Central memory CD8-positive, alpha-beta T cell (primary cell): ENCODE measurements around the gene PEX5L.

Experiments
- ATAC-seq: fragments of 150-1000 bp; cut with Tn5 transposase; replicated peaks from 2 replicates; pipeline ENCODE4 v1.10.0; 2022; ENCODE audit warnings: mild to moderate bottlenecking, moderate FRiP score, moderate number of reproducible peaks; ENCODE audit not compliant: poor library complexity, severe bottlenecking; ENCODE audit errors: extremely low read depth
- DNase-seq, 2 donors: peaks; one replicate each; pipeline ENCODE4 v3.0.0; 2021; ENCODE audit warnings: low spot score in 2 of 2
- H3K27ac Mint-ChIP-seq: one replicate; pipeline ENCODE4 v1.8.0; 2022; ENCODE audit warnings: low read depth, mild to moderate bottlenecking, moderate library complexity, mixed read lengths
- H3K27me3 Mint-ChIP-seq: one replicate; pipeline ENCODE4 v1.8.0; 2022; ENCODE audit warnings: mixed read lengths
- H3K36me3 Mint-ChIP-seq: one replicate; pipeline ENCODE4 v1.8.0; 2022; ENCODE audit warnings: mild to moderate bottlenecking, moderate library complexity, mixed read lengths; ENCODE audit not compliant: insufficient read depth
- H3K4me1 Mint-ChIP-seq: one replicate; pipeline ENCODE4 v1.8.0; 2022; ENCODE audit warnings: mixed read lengths
- H3K4me3 Mint-ChIP-seq: one replicate; pipeline ENCODE4 v1.8.0; 2022; ENCODE audit warnings: mild to moderate bottlenecking, moderate library complexity, mixed read lengths
- H3K9me3 Mint-ChIP-seq: one replicate; pipeline ENCODE4 v1.8.0; 2022; ENCODE audit warnings: mixed read lengths

Gene PEX5L

GRCh38 chr3:179868715-179869114, 168.0 kb downstream of the PEX5L start:
- H3K4me3 Mint-ChIP-seq, result no peak overlapping the region
- ATAC-seq (no peak), DNase-seq (no peak)
- no peak overlapping the region for H3K27ac Mint-ChIP-seq
- H3K9me3 Mint-ChIP-seq, result no peaks in the 10 kb centered on the region
- no peaks in the 10 kb centered on the region for H3K4me1 Mint-ChIP-seq
- H3K36me3 Mint-ChIP-seq, result no peaks in the 10 kb centered on the region
- no peaks in the 10 kb centered on the region for H3K27me3 Mint-ChIP-seq

GRCh38 chr3:179867961-179868360, 168.8 kb downstream of the PEX5L start:
- DNase-seq (no peak), ATAC-seq (no peak)
- H3K27me3 Mint-ChIP-seq, result no peaks in the 10 kb centered on the region
- H3K9me3 Mint-ChIP-seq, result no peaks in the 10 kb centered on the region
- no peak overlapping the region for H3K4me3 Mint-ChIP-seq
- H3K36me3 Mint-ChIP-seq, result no peaks in the 10 kb centered on the region
- H3K4me1 Mint-ChIP-seq, result no peaks in the 10 kb centered on the region
- H3K27ac Mint-ChIP-seq, result no peak overlapping the region

- DNase-seq (no peak), ATAC-seq (no peak)
- H3K4me3 Mint-ChIP-seq, result no peak overlapping the region
- H3K4me1 Mint-ChIP-seq, result no peaks in the 10 kb centered on the region
- H3K27ac Mint-ChIP-seq, result no peak overlapping the region
- peaks cover 5% of the 10 kb centered on the region for H3K27me3 Mint-ChIP-seq
- H3K36me3 Mint-ChIP-seq, result no peaks in the 10 kb centered on the region
- no peaks in the 10 kb centered on the region for H3K9me3 Mint-ChIP-seq
Measured at GRCh38 chr3:179865861-179866505, 170.8 kb downstream of the PEX5L start.

GRCh38 chr3:179861953-179862352, 174.8 kb downstream of the PEX5L start:
- H3K36me3 Mint-ChIP-seq, result peaks cover 1% of the 10 kb centered on the region
- no peak for DNase-seq
- no peak for ATAC-seq
- H3K4me1 Mint-ChIP-seq, result no peaks in the 10 kb centered on the region
- H3K27ac Mint-ChIP-seq, result no peak overlapping the region
- H3K9me3 Mint-ChIP-seq, result no peaks in the 10 kb centered on the region
- peaks cover 10% of the 10 kb centered on the region for H3K27me3 Mint-ChIP-seq
- no peak overlapping the region for H3K4me3 Mint-ChIP-seq

- Mint-ChIP-seq H3K4me3 (no peak overlapping the region), H3K36me3 (peaks cover 1% of the 10 kb centered on the region), H3K27ac (no peak overlapping the region), H3K27me3 (peaks cover 10% of the 10 kb centered on the region), H3K4me1 (no peaks in the 10 kb centered on the region), H3K9me3 (no peaks in the 10 kb centered on the region)
- no peak for DNase-seq
- no peak for ATAC-seq
Measured at GRCh38 chr3:179861292-179861691, 175.4 kb downstream of the PEX5L start.

GRCh38 chr3:179860275-179861107, 176.2 kb downstream of the PEX5L start:
- no peaks in the 10 kb centered on the region for H3K4me1 Mint-ChIP-seq
- no peak overlapping the region for H3K4me3 Mint-ChIP-seq
- no peak overlapping the region for H3K27ac Mint-ChIP-seq
- no peak for DNase-seq
- peaks cover 1% of the 10 kb centered on the region for H3K36me3 Mint-ChIP-seq
- H3K27me3 Mint-ChIP-seq, result peaks cover 10% of the 10 kb centered on the region
- ATAC-seq, result no peak
- no peaks in the 10 kb centered on the region for H3K9me3 Mint-ChIP-seq

GRCh38 chr3:179853176-179853575, 183.6 kb downstream of the PEX5L start:
- H3K4me3 Mint-ChIP-seq, result no peak overlapping the region
- no peaks in the 10 kb centered on the region for H3K9me3 Mint-ChIP-seq
- no peaks in the 10 kb centered on the region for H3K36me3 Mint-ChIP-seq
- H3K4me1 Mint-ChIP-seq, result no peaks in the 10 kb centered on the region
- no peak overlapping the region for H3K27ac Mint-ChIP-seq
- no peak for DNase-seq
- peaks cover 8% of the 10 kb centered on the region for H3K27me3 Mint-ChIP-seq
- no peak for ATAC-seq

GRCh38 chr3:179852142-179852905, 184.4 kb downstream of the PEX5L start:
- no peak overlapping the region for H3K27ac Mint-ChIP-seq
- ATAC-seq (no peak), DNase-seq (no peak)
- no peaks in the 10 kb centered on the region for H3K9me3 Mint-ChIP-seq
- no peak overlapping the region for H3K4me3 Mint-ChIP-seq
- H3K27me3 Mint-ChIP-seq, result peaks cover 8% of the 10 kb centered on the region
- H3K36me3 Mint-ChIP-seq, result no peaks in the 10 kb centered on the region
- no peaks in the 10 kb centered on the region for H3K4me1 Mint-ChIP-seq

- Mint-ChIP-seq H3K4me3 (no peak overlapping the region), H3K27ac (no peak overlapping the region), H3K4me1 (no peaks in the 10 kb centered on the region), H3K36me3 (peaks cover 1% of the 10 kb centered on the region), H3K27me3 (peaks cover 8% of the 10 kb centered on the region), H3K9me3 (no peaks in the 10 kb centered on the region)
- no peak for ATAC-seq
- DNase-seq, result no peak
Measured at GRCh38 chr3:179848711-179849110, 188.0 kb downstream of the PEX5L start.

GRCh38 chr3:179842061-179842460, 194.7 kb downstream of the PEX5L start:
- Mint-ChIP-seq H3K27ac (no peak overlapping the region), H3K4me3 (no peak overlapping the region), H3K9me3 (no peaks in the 10 kb centered on the region), H3K4me1 (no peaks in the 10 kb centered on the region), H3K36me3 (no peaks in the 10 kb centered on the region), H3K27me3 (peaks cover 26% of the 10 kb centered on the region)
- ATAC-seq (no peak), DNase-seq (no peak)

- no peaks in the 10 kb centered on the region for H3K4me1 Mint-ChIP-seq
- H3K27me3 Mint-ChIP-seq, result peaks cover 26% of the 10 kb centered on the region
- no peak overlapping the region for H3K4me3 Mint-ChIP-seq
- ATAC-seq (no peak), DNase-seq (no peak)
- no peak overlapping the region for H3K27ac Mint-ChIP-seq
- no peaks in the 10 kb centered on the region for H3K9me3 Mint-ChIP-seq
- no peaks in the 10 kb centered on the region for H3K36me3 Mint-ChIP-seq
Measured at GRCh38 chr3:179840985-179841384, 195.8 kb downstream of the PEX5L start.

- no peaks in the 10 kb centered on the region for H3K9me3 Mint-ChIP-seq
- H3K27me3 Mint-ChIP-seq, result peaks cover 23% of the 10 kb centered on the region
- no peak overlapping the region for H3K4me3 Mint-ChIP-seq
- H3K27ac Mint-ChIP-seq, result no peak overlapping the region
- no peak for ATAC-seq
- no peaks in the 10 kb centered on the region for H3K4me1 Mint-ChIP-seq
- no peak for DNase-seq
- H3K36me3 Mint-ChIP-seq, result no peaks in the 10 kb centered on the region
Measured at GRCh38 chr3:179837374-179837773, 199.4 kb downstream of the PEX5L start.
